KOPT-K1 (cell line): ENCODE results near the gene RNF187.

ENCODE experiments used
- H3K27ac ChIP-seq: fragments of 200-600 bp; sonication (generic); 2 replicates; pipeline ENCODE4 v1.5.1; 2016; ENCODE audit warnings: antibody characterized with exemption, mild to moderate bottlenecking, low read depth, low read length; ENCODE audit not compliant: poor library complexity, severe bottlenecking
- H3K36me3 ChIP-seq: fragments of 200-600 bp; sonication (generic); 2 replicates; pipeline ENCODE4 v1.5.1; 2017; ENCODE audit warnings: antibody characterized with exemption, mild to moderate bottlenecking, low read length, moderate library complexity; ENCODE audit not compliant: insufficient read depth
- H3K9me3 ChIP-seq: fragments of 200-600 bp; sonication (generic); 2 replicates; pipeline ENCODE4 v1.5.1; 2017; ENCODE audit warnings: antibody characterized with exemption, low read length, mild to moderate bottlenecking; ENCODE audit not compliant: insufficient read depth, poor library complexity, severe bottlenecking

Gene RNF187

DNA sequence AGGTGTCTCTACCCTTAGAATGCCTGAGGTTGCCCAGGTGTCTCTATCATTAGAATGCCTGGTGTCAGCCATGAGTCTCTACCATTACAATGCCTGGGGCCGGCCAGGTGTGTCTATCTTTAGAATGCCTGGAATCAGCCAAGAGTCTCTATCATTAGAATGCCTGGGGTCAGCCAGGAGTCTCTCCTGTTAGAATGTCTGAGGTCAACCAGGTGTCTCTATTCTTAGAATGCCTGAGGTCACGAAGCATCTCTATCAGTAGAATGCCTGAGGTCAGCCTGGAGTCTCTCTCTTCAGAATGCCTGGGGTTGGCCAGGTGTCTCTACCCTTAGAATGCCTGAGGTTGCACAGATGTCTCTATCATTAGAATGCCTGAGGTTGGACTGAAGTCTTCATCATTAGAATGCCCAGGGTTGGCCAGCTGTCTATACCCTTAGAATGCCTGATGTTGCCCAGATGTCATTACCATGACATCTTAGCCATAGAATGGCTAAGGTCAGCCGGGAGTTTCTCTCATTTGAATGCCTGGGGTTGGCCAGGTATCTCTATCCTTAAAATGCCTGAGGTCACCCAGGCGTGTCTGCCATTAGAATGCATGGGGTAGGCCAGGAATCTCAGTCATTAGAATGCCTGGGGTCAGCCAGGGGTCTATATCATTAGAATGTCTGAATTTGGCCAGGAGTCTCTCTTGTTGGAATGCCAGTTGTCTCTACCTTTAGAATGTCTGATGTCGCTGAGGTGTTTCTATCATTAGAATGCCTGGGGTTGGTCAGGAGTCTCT, 44.0 kb downstream of the RNF187 start:
- H3K36me3 ChIP-seq = no peaks in the 10 kb centered on the region
- H3K27ac ChIP-seq = no peak overlapping the region
- no peaks in the 10 kb centered on the region for H3K9me3 ChIP-seq

DNA sequence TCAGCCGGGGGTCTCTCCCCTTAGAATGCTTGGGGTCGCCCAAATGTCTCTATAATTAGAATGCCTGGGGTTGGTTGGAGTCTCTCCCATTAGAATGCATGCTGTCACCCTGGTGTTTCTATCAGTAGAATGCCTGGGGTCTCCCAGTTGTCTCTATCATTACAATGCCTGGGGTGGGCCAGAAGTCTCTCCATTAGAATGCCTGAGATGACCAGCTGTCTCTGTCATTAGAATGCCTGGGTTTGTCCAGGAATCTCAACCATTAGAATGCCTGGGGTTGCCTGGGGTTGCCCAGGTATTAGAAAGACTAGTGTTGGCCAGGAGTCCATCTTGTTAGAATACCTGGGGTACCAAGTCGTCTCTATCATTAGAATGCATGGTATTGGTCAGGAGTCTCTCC, 51.6 kb downstream of the RNF187 start:
- Histone ChIP-seq H3K9me3 (peaks cover 20% of the 10 kb centered on the region), H3K36me3 (no peaks in the 10 kb centered on the region), H3K27ac (no peak overlapping the region)

DNA sequence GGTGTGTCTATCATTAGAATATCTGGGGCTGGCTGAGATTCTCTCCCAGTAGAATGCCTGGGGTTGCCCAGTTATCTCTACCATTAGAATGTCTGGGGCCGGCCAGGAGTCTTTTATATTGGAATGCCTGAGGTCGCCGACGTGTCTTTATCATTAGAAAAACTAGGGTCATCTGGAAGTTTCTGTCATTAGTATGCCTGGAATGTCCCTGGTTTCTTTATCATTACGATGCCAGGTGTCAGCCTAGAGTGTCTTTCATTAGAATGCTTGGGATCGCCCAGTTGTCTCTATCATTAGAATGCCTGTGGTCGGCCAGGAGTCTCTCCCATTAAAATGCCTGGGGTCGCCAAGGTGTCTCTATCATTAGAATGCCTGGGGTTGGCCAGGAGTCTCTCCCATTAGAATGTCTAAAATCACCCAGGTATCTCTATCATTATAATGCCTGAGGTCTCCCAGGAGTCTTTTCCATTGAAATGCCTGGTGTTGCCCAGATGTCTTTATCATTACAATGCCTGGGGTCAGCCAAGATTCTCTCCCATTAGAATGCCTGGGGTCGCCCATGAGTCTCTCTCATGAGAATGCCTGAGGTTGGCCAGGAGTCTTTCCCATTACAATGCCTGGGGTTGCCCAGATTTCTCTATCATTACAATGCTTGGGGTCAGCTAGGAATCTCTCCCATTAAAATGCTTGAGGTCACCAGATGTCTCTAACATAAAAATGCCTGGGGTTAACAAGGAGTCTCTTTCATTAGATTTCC, 53.2 kb downstream of the RNF187 start:
- H3K9me3 ChIP-seq = peaks cover 20% of the 10 kb centered on the region

DNA sequence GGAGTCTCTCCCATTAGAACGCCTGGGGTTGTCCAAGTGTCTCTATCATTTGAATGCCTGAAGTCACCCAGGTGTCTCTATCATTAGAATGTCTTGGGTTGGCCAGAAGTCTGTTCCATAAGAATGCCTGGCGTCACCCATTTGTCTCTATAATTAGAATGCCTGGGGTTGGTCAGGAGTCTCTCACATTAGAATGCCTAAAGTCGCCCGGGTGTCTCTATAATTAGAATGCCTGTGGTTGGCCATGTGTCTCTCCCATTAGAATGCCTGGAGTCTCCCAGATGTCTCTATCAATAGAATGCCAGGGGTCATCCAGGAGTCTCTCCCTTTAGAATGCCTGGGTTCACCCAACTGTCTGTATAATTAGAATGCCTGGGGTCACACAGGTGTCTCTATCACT, 54.5 kb downstream of the RNF187 start:
- no peak overlapping the region for H3K27ac ChIP-seq
- peaks cover 19% of the 10 kb centered on the region for H3K9me3 ChIP-seq
- H3K36me3 ChIP-seq = no peaks in the 10 kb centered on the region

More for the DNA sequence above, 53.2 kb downstream of the RNF187 start:
- no peaks in the 10 kb centered on the region for H3K36me3 ChIP-seq
- H3K27ac ChIP-seq = no peak overlapping the region

DNA sequence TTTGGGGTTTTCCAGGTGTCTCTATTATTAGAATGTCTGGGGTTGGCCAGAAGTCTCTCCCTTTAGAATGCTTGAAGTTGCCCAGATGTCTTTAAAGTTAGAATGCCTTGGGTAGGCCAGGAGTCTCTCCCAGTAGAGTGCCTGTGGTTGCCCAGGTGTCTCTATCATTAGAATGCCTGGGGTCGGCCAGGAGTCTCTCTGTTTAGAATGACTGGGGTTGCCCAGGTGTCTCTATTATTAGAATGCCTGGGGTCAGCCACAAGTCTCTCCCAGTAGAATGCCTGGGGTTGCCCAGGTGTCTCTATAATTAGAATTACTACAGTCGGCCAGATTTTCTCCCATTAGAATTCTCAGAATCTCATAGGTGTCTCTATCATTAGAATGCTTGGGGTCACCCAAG, 55.2 kb downstream of the RNF187 start:
- Histone ChIP-seq H3K27ac (no peak overlapping the region), H3K36me3 (no peaks in the 10 kb centered on the region), H3K9me3 (peaks cover 12% of the 10 kb centered on the region)

DNA sequence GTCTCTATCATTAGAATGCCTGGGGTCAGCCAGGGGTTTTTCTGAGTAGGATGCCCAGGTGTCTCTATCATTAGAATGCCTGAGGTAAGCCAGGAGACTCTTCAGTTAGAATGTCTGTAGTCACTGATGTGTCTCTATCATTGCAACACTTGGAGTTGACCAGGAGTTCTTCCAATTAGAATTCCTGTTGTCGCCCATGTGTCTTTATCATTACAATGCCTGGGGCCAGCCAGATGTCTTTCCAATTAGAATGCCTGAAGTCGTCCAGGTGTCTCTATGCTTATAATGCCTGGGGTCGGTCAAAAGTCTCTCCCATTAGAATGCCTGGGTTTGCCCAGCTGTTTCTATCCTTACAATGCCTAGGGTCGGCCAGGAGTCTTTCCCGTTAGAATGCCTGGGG, 55.8 kb downstream of the RNF187 start:
- Histone ChIP-seq H3K36me3 (no peaks in the 10 kb centered on the region), H3K9me3 (peaks cover 6% of the 10 kb centered on the region), H3K27ac (no peak overlapping the region)

DNA sequence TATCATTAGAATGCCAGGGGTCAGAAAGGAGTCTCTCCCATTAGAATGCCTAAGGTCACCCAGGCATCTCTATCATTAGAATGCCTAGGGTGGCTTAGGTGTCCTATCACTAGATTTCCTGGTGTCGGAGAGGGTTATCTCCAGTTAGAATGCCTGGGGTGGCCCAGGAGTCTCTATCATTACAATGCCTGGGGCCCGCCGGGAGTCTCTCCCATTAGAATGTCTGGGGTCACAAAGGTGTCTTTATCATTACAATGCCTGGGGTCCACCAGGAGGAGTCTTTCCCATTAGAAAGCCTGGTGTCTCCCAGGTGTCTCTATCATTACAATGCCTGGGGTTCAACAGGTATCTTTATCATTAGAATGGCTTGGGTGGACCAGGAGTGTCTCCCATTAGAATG, 56.2 kb downstream of the RNF187 start:
- peaks cover 2% of the 10 kb centered on the region for H3K9me3 ChIP-seq
- no peak overlapping the region for H3K27ac ChIP-seq
- no peaks in the 10 kb centered on the region for H3K36me3 ChIP-seq

DNA sequence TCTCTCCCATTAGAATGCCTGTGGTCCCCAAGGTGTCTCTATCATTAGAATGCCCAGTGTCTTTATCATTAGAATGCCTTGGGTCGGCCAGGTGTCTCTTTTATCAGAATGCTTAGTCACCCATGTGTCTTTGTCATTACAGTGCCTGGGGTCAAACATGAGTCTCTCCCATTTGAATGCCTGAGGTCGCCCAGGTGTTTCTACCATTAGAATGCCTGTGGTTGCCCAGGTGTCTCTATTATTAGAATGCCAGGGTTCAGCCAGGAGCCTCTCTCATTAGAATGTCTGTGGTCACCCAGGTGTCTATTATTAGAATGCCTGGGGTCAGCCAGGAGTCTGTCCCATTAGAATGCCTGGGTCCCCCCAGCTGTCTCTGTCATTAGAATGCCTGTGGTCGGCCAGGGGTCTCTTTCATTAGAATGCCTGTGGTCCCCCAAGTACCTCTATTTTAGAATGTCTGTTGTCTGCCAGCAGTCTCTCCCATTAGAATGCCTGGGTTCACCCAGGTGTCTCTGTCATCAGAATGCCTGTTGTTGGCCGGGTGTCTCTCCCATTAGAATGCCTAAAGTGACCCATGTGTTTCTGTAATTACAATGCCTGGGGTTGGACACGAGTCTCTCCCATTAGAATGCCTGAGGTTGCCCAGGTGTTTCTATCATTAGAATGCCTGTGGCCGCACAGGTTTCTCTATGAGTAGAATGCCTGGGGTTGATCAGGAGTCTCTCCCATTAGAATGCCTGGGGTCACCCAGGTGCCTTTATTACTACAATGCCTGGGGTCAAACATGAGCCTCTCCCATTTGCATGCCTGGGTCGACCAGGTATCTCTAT, 57.1 kb downstream of the RNF187 start:
- Histone ChIP-seq H3K9me3 (no peaks in the 10 kb centered on the region), H3K27ac (no peak overlapping the region), H3K36me3 (no peaks in the 10 kb centered on the region)

DNA sequence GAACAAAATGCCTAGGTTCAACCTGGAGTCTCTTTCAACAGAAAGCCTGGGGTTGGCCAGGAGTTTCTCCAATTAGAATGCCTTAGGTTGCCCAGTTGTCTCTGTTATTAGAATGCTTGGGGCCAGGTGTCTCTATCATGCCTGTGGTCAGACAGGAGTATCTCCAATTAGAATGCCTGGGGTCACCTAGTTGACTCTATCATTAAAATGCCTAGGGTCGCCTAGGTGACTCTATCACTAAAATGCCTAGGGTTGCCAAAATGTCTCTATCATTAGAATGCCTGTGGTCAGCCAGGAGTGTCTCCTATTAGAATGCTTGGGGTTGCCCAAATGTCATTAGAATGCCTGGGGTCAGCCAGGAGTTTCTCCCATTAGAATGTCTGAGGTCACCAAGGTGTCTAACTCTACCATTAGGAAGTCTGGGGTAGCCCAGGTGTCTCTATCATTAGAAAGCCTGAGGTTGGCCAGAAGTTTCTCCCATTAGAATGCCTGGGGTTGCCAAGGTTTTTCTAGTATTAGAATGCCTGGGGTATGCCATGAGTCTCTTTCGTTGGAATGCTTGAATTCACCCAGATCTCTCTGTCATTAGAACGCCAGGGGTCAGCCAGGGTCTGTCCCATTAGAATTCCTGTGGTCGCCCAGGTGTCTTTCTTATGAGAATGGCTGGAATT, 57.9 kb downstream of the RNF187 start:
- H3K36me3 ChIP-seq = no peaks in the 10 kb centered on the region
- H3K9me3 ChIP-seq = no peaks in the 10 kb centered on the region
- no peak overlapping the region for H3K27ac ChIP-seq
